IPS-20b (cell line): ENCODE results near the gene POU5F1.
"Not testable (repeated sequence)": the region's sequence is repeated elsewhere in the genome, so short reads cannot be mapped to it uniquely, and the experiment has no call there.

ENCODE experiments used
- H3K27ac ChIP-seq: one replicate; pipeline ENCODE4 v1.5.1; 2013; ENCODE audit warnings: low read length
- H3K27me3 ChIP-seq: 2 replicates; pipeline ENCODE4 v1.6.1; 2013; ENCODE audit warnings: mild to moderate bottlenecking, low read length, inconsistent platforms; ENCODE audit not compliant: insufficient read depth
- H3K36me3 ChIP-seq: 2 replicates; pipeline ENCODE4 v1.6.1; 2013; ENCODE audit warnings: low read depth, mild to moderate bottlenecking, inconsistent platforms, low read length, moderate library complexity; ENCODE audit not compliant: insufficient read depth
- H3K4me1 ChIP-seq: 2 replicates; pipeline ENCODE4 v1.6.1; 2013; ENCODE audit warnings: mild to moderate bottlenecking, control low read depth, inconsistent platforms, low read length, moderate library complexity; ENCODE audit not compliant: insufficient read depth
- H3K4me3 ChIP-seq: 2 replicates; pipeline ENCODE4 v1.5.1; 2013; ENCODE audit warnings: mild to moderate bottlenecking, low read length, inconsistent platforms
- H3K9ac ChIP-seq: 2 replicates; pipeline ENCODE4 v1.6.1; 2013; ENCODE audit warnings: low read depth, mild to moderate bottlenecking, inconsistent platforms, low read length, moderate library complexity
- H3K9me3 ChIP-seq: 2 replicates; pipeline ENCODE4 v1.6.1; 2013; ENCODE audit warnings: mild to moderate bottlenecking, low read depth, low read length, inconsistent platforms; ENCODE audit not compliant: insufficient read depth

Gene POU5F1

DNA sequence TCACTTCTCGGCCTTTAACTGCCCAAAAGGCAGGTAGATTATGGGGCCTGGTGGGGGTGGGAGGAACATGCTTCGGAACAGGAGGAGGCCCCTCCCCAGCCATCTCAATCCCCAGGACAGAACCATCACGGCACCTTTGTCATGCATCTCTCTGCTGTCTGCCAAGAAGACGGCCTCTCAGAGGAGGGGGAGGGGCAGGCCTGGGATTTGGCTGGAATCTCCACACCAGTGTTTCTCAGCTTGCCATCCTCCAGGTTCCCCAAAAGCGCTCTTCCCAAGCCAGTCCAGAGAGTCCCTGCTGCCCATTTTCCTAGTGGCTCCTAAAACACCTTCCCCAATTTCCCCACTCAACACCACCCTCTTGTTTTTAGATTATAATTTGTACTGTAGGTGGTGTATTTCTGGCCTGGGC is 2.5 kb upstream of the POU5F1 start:
- Histone ChIP-seq H3K4me1 (peaks cover 19% of the 10 kb centered on the region), H3K4me3 (peak overlapping the region; percentile 85), H3K9me3 (no peaks in the 10 kb centered on the region), H3K27me3 (no peaks in the 10 kb centered on the region), H3K27ac (peak overlapping the region; percentile 98), H3K36me3 (peaks cover 8% of the 10 kb centered on the region; the same call in 1 of the 2 replicates), H3K9ac (peak overlapping the region; percentile 96)

DNA sequence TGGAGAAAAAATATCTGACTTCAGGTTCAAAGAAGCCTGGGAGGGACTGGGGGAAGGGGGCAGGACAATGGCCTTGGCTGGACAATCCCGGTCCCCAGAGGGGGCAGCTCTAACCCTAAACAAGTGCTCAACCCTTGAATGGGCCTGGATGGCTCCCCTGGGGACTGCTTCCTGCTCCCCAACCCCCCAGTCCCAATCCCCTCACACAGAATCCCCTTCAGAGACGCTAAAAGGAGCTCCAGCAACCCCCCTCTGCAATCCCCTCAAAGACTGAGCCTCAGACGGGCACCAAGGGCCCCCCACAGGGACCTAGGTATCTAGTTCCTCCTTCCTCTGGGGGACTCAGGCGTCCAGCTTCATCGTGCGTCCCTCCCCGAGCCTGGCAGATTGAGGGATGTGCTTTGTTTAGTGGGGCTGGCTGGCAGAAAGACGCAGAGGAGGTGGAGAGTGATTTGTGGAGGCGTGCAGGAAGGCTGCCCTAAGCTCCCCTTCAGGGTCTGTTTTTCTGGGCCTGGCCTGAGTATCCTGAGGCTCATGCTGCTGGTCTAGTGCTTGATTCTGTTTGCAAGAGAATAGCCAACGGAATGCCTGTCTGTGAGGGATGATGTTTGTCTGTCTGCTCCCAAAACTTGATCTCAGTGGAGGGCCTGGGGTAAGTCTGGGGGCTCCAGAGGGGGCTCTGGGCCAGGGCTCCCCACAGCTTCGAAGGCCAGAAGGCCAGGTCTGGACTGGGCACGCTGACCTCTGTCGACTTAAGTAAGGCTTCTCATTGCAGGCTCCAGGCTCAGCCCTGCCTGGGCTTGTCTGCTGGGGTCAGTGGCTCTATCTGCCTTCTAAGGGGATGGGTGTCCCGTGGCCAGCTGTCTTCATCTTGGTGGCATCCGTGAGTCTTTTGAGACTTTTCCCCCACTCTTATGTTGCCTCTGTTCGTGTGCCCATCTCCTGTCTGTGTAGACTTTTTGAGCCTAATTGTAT is 1.7 kb upstream of the POU5F1 start:
- H3K36me3 ChIP-seq: peaks cover 12% of the 10 kb centered on the region; the same call in 1 of the 2 replicates
- H3K27ac ChIP-seq: peak overlapping the region; percentile 97
- no peaks in the 10 kb centered on the region for H3K27me3 ChIP-seq
- peak overlapping the region; percentile 99 for H3K9ac ChIP-seq
- H3K4me1 ChIP-seq: peaks cover 19% of the 10 kb centered on the region
- peak overlapping the region; percentile 85 for H3K4me3 ChIP-seq
- no peaks in the 10 kb centered on the region for H3K9me3 ChIP-seq

DNA sequence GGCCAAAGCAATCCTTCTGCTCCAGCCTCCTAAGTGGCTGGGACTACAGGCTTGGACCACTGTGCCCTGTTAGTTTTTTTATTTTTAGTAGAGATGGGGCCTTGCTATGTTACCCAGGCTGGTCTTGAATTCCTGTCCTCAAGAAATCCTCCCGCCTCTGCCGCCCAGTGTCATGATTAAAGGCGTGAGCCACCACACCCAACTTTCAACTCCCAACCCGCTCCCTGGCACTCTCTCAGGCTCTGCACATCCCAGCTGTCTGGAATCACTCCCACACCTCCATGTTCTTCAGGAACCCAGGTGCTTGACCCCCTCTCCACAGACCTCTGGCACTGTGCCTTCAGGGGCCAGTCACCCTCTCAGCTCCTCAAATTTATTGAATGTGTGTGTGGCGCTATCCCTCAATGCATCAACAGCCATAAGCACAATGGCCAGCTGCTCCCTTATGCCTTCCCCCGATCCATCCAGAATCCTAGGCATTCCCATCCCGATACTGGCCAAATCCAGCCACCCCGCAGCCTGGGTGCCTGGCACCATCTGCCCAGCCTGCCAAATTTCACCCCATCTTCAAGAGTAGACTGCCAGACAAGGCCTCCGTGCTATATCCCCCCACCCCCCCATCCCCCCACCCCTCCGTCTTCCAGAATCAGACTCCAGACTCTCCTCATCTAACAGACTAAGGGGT is 647 bp upstream of the POU5F1 start:
- H3K4me1 ChIP-seq: peaks cover 19% of the 10 kb centered on the region
- H3K9me3 ChIP-seq: no peaks in the 10 kb centered on the region
- H3K9ac ChIP-seq: peak overlapping the region; percentile 99; the same call in 1 of the 2 replicates
- H3K36me3 ChIP-seq: peaks cover 21% of the 10 kb centered on the region
- peak overlapping the region; percentile 50 for H3K27ac ChIP-seq
- H3K4me3 ChIP-seq: peak overlapping the region; percentile 99; the same call in 1 of the 2 replicates
- no peaks in the 10 kb centered on the region for H3K27me3 ChIP-seq

DNA sequence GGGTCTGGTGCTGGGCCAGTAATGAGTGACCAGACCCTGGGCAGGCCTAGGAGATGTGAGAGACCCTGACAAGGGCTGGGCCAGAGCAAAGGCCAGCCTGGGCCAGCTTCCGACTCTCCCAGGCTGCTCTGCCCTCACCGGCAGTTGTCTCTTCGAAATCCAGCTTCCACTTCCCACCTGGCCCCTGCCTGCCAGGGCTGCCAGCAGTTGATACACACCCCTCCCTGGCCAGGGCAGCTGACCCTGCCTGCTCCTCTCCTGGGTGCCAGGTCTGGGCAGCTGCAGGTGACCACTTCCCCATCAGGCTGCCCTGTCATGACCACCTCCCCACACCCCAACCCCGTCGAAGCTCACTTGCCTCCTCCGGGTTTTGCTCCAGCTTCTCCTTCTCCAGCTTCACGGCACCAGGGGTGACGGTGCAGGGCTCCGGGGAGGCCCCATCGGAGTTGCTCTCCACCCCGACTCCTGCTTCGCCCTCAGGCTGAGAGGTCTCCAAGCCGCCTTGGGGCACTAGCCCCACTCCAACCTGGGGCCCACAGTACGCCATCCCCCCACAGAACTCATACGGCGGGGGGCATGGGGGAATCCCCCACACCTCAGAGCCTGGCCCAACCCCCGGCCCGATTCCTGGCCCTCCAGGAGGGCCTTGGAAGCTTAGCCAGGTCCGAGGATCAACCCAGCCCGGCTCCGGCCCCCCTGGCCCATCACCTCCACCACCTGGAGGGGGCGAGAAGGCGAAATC is 453 bp downstream of the POU5F1 start:
- H3K9me3 ChIP-seq, H3K27me3 ChIP-seq: not testable (repeated sequence)
- Histone ChIP-seq H3K27ac (peak overlapping the region; percentile 50), H3K9ac (peak overlapping the region; percentile 99), H3K36me3 (peaks cover 32% of the 10 kb centered on the region), H3K4me1 (peaks cover 28% of the 10 kb centered on the region), H3K4me3 (peak overlapping the region; percentile 99)

DNA sequence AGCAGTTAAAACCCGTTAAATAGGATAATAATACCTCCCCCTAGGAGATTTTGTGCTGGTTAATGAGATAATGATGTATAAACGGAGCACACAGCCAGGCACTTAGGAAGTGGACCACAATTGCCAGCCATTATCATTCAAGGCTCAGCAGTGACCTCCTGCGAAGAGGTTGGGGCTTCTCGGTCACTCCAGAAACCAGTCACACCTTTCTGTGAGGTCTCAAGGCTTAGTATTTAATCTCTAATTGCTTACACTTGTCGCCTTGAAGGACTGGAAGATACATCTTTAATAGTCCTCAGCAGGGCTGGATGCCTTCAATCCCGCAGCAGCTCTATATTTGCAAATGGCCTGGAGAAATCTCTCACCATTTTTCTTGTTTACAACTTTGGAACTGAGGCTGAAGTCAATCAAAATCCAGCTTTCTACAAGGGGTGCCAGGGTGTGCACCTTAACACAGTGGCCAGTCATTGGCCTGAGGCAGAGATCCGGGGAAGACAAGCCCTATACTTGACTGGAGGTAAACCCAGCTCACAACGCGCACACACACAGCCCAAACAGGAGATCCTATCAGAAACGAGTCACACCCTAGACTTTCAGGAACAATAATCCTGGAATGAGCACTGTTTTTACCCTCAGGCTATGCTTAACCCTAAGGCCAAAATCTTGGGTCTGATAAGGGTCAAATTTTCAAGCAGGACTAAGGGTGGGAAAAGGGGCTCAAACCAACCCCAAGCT is 1.2 kb downstream of the POU5F1 start:
- peaks cover 36% of the 10 kb centered on the region for H3K36me3 ChIP-seq
- no peaks in the 10 kb centered on the region for H3K27me3 ChIP-seq
- peak overlapping the region; percentile 99 for H3K9ac ChIP-seq
- peaks cover 28% of the 10 kb centered on the region for H3K4me1 ChIP-seq
- peak overlapping the region; percentile 99 for H3K4me3 ChIP-seq
- H3K27ac ChIP-seq: peak overlapping the region; percentile 50
- H3K9me3 ChIP-seq: no peaks in the 10 kb centered on the region

DNA sequence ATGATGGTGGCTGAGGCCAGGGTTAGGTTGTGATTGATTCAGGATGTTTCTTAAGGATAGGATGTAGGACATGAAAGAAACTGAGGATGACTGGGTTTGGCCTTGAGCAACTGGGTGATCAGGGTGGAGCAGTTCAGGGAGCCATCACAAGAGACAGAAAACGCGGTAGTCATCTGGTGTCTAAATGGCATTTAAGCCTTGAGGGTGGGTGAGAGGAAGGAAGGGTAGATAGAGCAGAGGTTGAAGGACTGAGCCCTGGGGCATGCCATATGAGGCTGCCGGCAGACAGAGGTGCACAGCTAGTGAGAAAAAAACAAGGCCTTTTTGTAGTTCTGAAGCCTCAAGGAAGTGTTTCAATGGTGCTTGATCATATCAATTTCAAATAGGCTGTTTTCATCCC is 1.9 kb downstream of the POU5F1 start:
- Histone ChIP-seq H3K4me1 (peaks cover 22% of the 10 kb centered on the region), H3K9me3 (no peaks in the 10 kb centered on the region), H3K9ac (peak overlapping the region; percentile 99; the same call in 1 of the 2 replicates), H3K27me3 (no peaks in the 10 kb centered on the region), H3K4me3 (peak overlapping the region; percentile 99), H3K36me3 (peaks cover 43% of the 10 kb centered on the region), H3K27ac (no peak overlapping the region)

DNA sequence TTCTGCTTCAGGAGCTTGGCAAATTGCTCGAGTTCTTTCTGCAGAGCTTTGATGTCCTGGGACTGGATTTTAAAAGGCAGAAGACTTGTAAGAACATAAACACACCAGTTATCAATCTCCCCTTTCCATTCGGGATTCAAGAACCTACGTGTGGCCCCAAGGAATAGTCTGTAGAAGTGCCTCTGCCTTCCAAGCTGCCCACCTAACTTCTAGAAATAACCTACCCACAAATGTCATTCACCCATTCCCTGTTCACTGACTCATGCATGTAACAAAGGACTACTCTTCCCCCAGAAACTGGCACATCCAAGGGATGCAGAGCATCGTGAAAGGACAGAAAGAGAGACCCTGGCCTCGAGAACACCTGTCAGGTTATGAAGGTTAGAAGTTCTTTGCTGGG is 4.5 kb downstream of the POU5F1 start:
- no peaks in the 10 kb centered on the region for H3K27me3 ChIP-seq
- no peaks in the 10 kb centered on the region for H3K9me3 ChIP-seq
- peaks cover 68% of the 10 kb centered on the region for H3K36me3 ChIP-seq
- H3K4me3 ChIP-seq: peak overlapping the region; percentile 15; the same call in 1 of the 2 replicates
- H3K27ac ChIP-seq: no peak overlapping the region
- peaks cover 13% of the 10 kb centered on the region for H3K4me1 ChIP-seq
- H3K9ac ChIP-seq: no peak overlapping the region; the same call in 1 of the 2 replicates

DNA sequence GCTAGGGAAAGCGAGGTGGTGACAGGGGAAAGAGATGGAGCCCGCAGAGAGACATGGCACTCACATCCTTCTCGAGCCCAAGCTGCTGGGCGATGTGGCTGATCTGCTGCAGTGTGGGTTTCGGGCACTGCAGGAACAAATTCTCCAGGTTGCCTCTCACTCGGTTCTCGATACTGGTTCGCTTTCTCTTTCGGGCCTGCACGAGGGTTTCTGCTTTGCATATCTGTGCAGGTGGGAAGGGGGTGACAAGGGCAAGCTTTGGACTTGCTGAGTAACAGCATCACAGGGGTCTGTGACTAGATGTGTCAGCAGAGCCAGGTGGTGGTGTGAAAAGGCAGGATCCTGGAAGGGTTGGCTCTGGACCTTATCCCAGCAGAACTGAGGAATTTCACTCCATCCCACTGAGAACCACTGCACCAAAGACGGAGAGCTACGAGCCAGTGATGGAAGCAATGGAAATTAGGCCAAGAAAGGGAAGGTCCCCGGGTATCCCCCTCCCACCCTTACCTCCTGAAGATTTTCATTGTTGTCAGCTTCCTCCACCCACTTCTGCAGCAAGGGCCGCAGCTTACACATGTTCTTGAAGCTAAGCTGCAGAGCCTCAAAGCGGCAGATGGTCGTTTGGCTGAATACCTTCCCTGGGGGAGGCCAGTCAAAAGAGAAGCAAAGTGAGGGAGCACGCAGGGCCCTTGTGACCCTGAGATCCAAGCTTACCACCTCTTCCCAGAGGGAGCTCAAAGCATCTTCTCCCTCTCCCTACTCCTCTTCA is 5.2 kb downstream of the POU5F1 start:
- H3K9me3 ChIP-seq, H3K4me1 ChIP-seq, H3K9ac ChIP-seq, H3K27me3 ChIP-seq, H3K4me3 ChIP-seq, H3K27ac ChIP-seq: not testable (repeated sequence)
- H3K36me3 ChIP-seq: peaks cover 68% of the 10 kb centered on the region

DNA sequence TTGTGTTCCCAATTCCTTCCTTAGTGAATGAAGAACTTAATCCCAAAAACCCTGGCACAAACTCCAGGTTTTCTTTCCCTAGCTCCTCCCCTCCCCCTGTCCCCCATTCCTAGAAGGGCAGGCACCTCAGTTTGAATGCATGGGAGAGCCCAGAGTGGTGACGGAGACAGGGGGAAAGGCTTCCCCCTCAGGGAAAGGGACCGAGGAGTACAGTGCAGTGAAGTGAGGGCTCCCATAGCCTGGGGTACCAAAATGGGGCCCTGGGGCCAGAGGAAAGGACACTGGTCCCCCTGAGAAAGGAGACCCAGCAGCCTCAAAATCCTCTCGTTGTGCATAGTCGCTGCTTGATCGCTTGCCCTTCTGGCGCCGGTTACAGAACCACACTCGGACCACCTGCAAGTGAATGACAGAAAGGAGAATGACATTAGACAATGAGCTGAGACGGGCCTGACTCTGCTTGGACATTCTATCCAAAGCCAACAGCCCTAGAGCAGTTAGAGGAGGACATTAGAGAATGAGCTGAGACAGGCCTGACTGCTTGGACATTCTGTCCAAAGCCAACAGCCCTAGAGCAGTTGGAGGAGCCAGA is 5.9 kb downstream of the POU5F1 start:
- not testable (repeated sequence) for H3K9ac ChIP-seq, H3K9me3 ChIP-seq, H3K4me3 ChIP-seq, H3K27ac ChIP-seq, H3K27me3 ChIP-seq, H3K4me1 ChIP-seq
- H3K36me3 ChIP-seq: peaks cover 68% of the 10 kb centered on the region

DNA sequence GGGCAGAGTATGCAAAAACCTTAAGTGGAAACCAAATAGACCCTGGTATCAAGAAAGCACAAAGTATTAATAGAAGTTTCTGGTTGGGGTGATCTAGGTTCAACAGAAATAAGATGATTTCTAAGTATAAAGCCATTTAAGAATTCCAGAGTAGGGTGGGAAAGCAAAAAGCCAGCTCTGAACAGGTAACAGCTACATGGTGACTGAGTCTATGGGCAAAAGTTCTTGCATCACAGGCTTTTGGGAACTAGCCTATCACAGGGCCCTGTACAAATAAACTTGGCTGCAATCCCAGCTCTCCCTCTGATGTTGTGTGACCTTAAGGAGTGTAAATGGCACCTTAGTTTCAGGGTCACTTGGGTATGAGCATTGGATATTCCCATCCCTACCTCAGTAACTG is 6.6 kb downstream of the POU5F1 start:
- Histone ChIP-seq H3K27ac (no peak overlapping the region), H3K36me3 (peaks cover 68% of the 10 kb centered on the region), H3K4me1 (peaks cover 10% of the 10 kb centered on the region; the same call in 1 of the 2 replicates), H3K9me3 (no peaks in the 10 kb centered on the region), H3K4me3 (no peak overlapping the region), H3K27me3 (no peaks in the 10 kb centered on the region), H3K9ac (no peak overlapping the region)
